ENCODE data around the gene FOXM1. TPM values are rescaled to one million over a fixed set of nuclear protein-coding genes. Genes with fewer than 3 reads are reported as not detected.
A peak's percentile ranks its signal among the peaks of the same experiment; 100 is the strongest.

Gene FOXM1
- total and polyA plus RNA-seq, 2 donors: 3.5 to 12.3 TPM

DNA sequence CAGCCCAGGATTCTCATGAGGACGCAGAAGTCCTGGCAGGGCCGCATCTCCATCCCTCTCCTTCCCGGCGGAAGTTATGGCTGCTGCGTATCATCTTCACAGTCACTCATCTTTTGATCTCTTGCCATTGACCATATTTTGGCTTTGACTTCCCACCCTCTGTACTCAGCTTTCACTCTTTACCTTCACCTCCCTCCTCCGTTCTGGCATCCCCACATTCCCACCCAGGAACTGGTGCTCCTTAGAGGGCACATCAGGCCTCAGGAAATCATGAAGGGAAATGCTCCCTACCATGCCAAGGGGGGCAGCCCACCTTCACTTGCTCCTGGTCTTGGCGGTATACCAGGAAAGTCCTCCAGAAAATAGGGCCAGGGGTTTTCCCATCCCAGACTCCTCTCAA is 21.4 kb downstream of the FOXM1 start:
- Histone ChIP-seq H3K4me3 (ENCODE audit: low read length in 2 of 2) (no peak overlapping the region), H3K27me3 (ENCODE audit: control insufficient read depth in 2 of 2, insufficient read depth in 1 of 2, low read length in 1 of 2) (no peaks in the 10 kb centered on the region), H3K36me3 (ENCODE audit: control insufficient read depth in 2 of 2, insufficient read depth in 2 of 2, low read length in 1 of 2) (peaks cover 32 to 38% of the 10 kb centered on the region in 2 donors), H3K9me3 (ENCODE audit: control insufficient read depth in 2 of 2, insufficient read depth in 1 of 2, low read length in 1 of 2) (no peaks in the 10 kb centered on the region), H3K4me1 (ENCODE audit: control insufficient read depth in 2 of 2, insufficient read depth in 2 of 2, low read length in 2 of 2) (no peaks in the 10 kb centered on the region), H3K27ac (ENCODE audit: low read depth in 1 of 2, low read length in 1 of 2) (no peak overlapping the region)
- WGBS: 94% methylated on average over 7 of the region's 7 CpGs
- no peak for DNase-seq (ENCODE audit: low read depth in 6 of 9, low spot score in 9 of 9)

DNA sequence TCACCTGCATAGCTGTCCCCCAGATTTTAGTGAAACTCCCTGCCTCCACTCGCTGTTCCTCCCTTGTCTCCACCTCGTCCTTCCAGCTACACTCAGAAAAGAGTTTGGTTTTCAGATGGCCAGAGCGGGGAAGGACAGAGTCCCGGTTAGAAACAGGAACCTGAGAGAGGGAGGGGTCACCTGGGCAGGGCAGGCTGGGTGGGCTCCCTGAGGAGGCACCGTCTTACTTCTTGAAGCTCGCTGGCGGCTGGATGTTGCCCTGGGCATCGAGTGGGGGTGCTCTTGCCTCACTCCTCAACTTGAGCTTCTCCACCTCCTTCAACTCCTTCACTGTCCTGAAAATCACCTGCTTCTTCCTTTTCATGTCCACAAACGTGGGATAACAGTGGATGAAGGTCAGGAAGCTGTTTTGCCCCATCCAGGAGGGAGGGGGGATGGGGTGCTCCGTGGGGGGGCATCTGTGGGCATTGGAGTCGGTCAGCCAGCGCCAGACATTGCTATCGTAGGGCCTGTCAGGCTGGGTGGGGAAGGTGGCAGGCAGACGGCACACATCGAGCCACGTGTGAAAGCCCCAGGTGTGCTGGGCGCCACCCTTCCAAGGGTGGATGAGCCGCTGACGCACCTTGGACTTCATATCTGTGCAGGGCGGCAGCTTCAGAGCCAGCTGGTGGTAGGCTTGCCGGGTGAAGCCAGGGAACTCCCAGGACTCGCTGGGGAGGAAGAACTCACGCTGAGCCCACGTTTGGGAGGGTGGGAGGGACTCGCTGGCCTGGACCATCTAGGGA is 22.1 kb downstream of the FOXM1 start:
- H3K27me3 ChIP-seq (ENCODE audit: control insufficient read depth in 2 of 2, insufficient read depth in 1 of 2, low read length in 1 of 2): no peaks in the 10 kb centered on the region
- H3K9me3 ChIP-seq (ENCODE audit: control insufficient read depth in 2 of 2, insufficient read depth in 1 of 2, low read length in 1 of 2): no peaks in the 10 kb centered on the region
- H3K4me1 ChIP-seq (ENCODE audit: control insufficient read depth in 2 of 2, insufficient read depth in 2 of 2, low read length in 2 of 2): no peaks in the 10 kb centered on the region
- H3K36me3 ChIP-seq (ENCODE audit: control insufficient read depth in 2 of 2, insufficient read depth in 2 of 2, low read length in 1 of 2): peaks cover 29 to 33% of the 10 kb centered on the region in 2 donors
- WGBS: 94% methylated on average over 25 of the region's 25 CpGs
- DNase-seq (ENCODE audit: low read depth in 6 of 9, low spot score in 9 of 9): no peak
- H3K4me3 ChIP-seq (ENCODE audit: low read length in 2 of 2): no peak overlapping the region
- H3K27ac ChIP-seq (ENCODE audit: low read depth in 1 of 2, low read length in 1 of 2): no peak overlapping the region

GRCh38 chr12:2853626-2854025 is 23.3 kb downstream of the FOXM1 start:
- WGBS: 47% methylated on average over 11 of the region's 11 CpGs
- no peaks in the 10 kb centered on the region for H3K27me3 ChIP-seq (ENCODE audit: control insufficient read depth in 2 of 2, insufficient read depth in 1 of 2, low read length in 1 of 2)
- H3K4me3 ChIP-seq (ENCODE audit: low read length in 2 of 2): no peak overlapping the region
- H3K4me1 ChIP-seq (ENCODE audit: control insufficient read depth in 2 of 2, insufficient read depth in 2 of 2, low read length in 2 of 2): no peaks in the 10 kb centered on the region
- peak in 5 of 9 donors; percentile 13 to 52 (median 31) for DNase-seq (ENCODE audit: low read depth in 6 of 9, low spot score in 9 of 9)
- H3K9me3 ChIP-seq (ENCODE audit: control insufficient read depth in 2 of 2, insufficient read depth in 1 of 2, low read length in 1 of 2): no peaks in the 10 kb centered on the region
- no peak overlapping the region for H3K27ac ChIP-seq (ENCODE audit: low read depth in 1 of 2, low read length in 1 of 2)
- peaks cover 20 to 23% of the 10 kb centered on the region in 2 donors for H3K36me3 ChIP-seq (ENCODE audit: control insufficient read depth in 2 of 2, insufficient read depth in 2 of 2, low read length in 1 of 2)

- DNase-seq (ENCODE audit: low read depth in 6 of 9, low spot score in 9 of 9): no peak
- H3K36me3 ChIP-seq (ENCODE audit: control insufficient read depth in 2 of 2, insufficient read depth in 2 of 2, low read length in 1 of 2): peaks cover 7 to 16% of the 10 kb centered on the region in 2 donors
- no peaks in the 10 kb centered on the region for H3K9me3 ChIP-seq (ENCODE audit: control insufficient read depth in 2 of 2, insufficient read depth in 1 of 2, low read length in 1 of 2)
- WGBS: 98% methylated on average over 3 of the region's 3 CpGs
- no peaks in the 10 kb centered on the region for H3K27me3 ChIP-seq (ENCODE audit: control insufficient read depth in 2 of 2, insufficient read depth in 1 of 2, low read length in 1 of 2)
- H3K4me3 ChIP-seq (ENCODE audit: low read length in 2 of 2): no peak overlapping the region
- no peaks in the 10 kb centered on the region for H3K4me1 ChIP-seq (ENCODE audit: control insufficient read depth in 2 of 2, insufficient read depth in 2 of 2, low read length in 2 of 2)
- H3K27ac ChIP-seq (ENCODE audit: low read depth in 1 of 2, low read length in 1 of 2): no peak overlapping the region
These were observed 25.0 kb downstream of the FOXM1 start for GRCh38 chr12:2851931-2852330.

DNA sequence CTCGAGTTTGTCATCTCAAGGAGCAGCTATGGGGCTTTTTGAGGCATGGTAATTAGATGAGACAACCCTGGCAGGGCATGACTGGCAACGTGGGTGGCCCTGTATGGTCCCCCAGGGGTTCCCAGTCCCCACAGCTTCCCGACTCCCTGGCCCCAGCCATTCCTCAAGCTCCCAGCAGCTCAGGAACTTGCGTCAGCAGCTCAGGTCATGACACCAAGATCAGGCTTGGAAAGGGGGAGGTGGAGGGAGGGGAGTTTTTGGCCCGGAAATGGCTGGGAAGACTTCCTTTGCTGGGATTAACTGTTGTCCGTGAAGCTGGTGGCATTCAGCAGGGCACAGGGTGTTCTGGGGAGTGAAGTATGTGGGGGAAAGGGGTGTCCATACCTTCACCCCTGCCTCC is 31.7 kb downstream of the FOXM1 start:
- no peak overlapping the region for H3K4me3 ChIP-seq (ENCODE audit: low read length in 2 of 2)
- peaks cover 0 to 9% of the 10 kb centered on the region in 2 donors for H3K4me1 ChIP-seq (ENCODE audit: control insufficient read depth in 2 of 2, insufficient read depth in 2 of 2, low read length in 2 of 2)
- H3K36me3 ChIP-seq (ENCODE audit: control insufficient read depth in 2 of 2, insufficient read depth in 2 of 2, low read length in 1 of 2): peaks cover 11 to 34% of the 10 kb centered on the region in 2 donors
- H3K27ac ChIP-seq (ENCODE audit: low read depth in 1 of 2, low read length in 1 of 2): no peak overlapping the region
- WGBS: 87% methylated on average over 6 of the region's 6 CpGs
- no peaks in the 10 kb centered on the region for H3K9me3 ChIP-seq (ENCODE audit: control insufficient read depth in 2 of 2, insufficient read depth in 1 of 2, low read length in 1 of 2)
- no peaks in the 10 kb centered on the region for H3K27me3 ChIP-seq (ENCODE audit: control insufficient read depth in 2 of 2, insufficient read depth in 1 of 2, low read length in 1 of 2)
- no peak for DNase-seq (ENCODE audit: low read depth in 6 of 9, low spot score in 9 of 9)

GRCh38 chr12:2844786-2845185 is 32.2 kb downstream of the FOXM1 start:
- DNase-seq (ENCODE audit: low read depth in 6 of 9, low spot score in 9 of 9): no peak
- peaks cover 0 to 9% of the 10 kb centered on the region in 2 donors for H3K4me1 ChIP-seq (ENCODE audit: control insufficient read depth in 2 of 2, insufficient read depth in 2 of 2, low read length in 2 of 2)
- H3K4me3 ChIP-seq (ENCODE audit: low read length in 2 of 2): no peak overlapping the region
- H3K27ac ChIP-seq (ENCODE audit: low read depth in 1 of 2, low read length in 1 of 2): no peak overlapping the region
- 95% methylated on average over 9 of the region's 9 CpGs for WGBS
- no peaks in the 10 kb centered on the region for H3K9me3 ChIP-seq (ENCODE audit: control insufficient read depth in 2 of 2, insufficient read depth in 1 of 2, low read length in 1 of 2)
- no peaks in the 10 kb centered on the region for H3K27me3 ChIP-seq (ENCODE audit: control insufficient read depth in 2 of 2, insufficient read depth in 1 of 2, low read length in 1 of 2)
- H3K36me3 ChIP-seq (ENCODE audit: control insufficient read depth in 2 of 2, insufficient read depth in 2 of 2, low read length in 1 of 2): peaks cover 11 to 35% of the 10 kb centered on the region in 2 donors

DNA sequence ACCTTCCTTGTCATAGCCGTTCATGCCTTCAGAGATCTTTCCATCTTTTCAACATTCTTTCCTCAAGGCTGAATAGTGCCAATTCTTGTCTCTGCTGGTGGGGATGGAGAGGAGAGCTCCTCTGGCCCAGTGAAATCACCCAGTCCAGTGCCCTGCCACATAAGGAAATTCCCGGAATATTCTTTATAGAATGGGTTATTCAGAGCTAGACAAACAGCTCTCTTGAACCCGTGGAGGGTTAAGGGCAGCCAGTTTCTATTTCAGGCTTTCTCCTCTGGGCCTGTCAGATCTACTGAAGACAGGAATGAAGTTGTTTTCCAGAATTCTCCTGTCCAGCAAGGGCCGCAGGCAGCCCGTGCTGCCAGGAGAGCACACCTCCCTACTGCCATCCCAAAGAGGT is 34.0 kb downstream of the FOXM1 start:
- no peaks in the 10 kb centered on the region for H3K9me3 ChIP-seq (ENCODE audit: control insufficient read depth in 2 of 2, insufficient read depth in 1 of 2, low read length in 1 of 2)
- peaks cover 0 to 9% of the 10 kb centered on the region in 2 donors for H3K4me1 ChIP-seq (ENCODE audit: control insufficient read depth in 2 of 2, insufficient read depth in 2 of 2, low read length in 2 of 2)
- DNase-seq (ENCODE audit: low read depth in 6 of 9, low spot score in 9 of 9): no peak
- no peaks in the 10 kb centered on the region for H3K27me3 ChIP-seq (ENCODE audit: control insufficient read depth in 2 of 2, insufficient read depth in 1 of 2, low read length in 1 of 2)
- WGBS: 92% methylated on average over 5 of the region's 5 CpGs
- H3K27ac ChIP-seq (ENCODE audit: low read depth in 1 of 2, low read length in 1 of 2): no peak overlapping the region
- H3K4me3 ChIP-seq (ENCODE audit: low read length in 2 of 2): no peak overlapping the region
- H3K36me3 ChIP-seq (ENCODE audit: control insufficient read depth in 2 of 2, insufficient read depth in 2 of 2, low read length in 1 of 2): peaks cover 11 to 40% of the 10 kb centered on the region in 2 donors

DNA sequence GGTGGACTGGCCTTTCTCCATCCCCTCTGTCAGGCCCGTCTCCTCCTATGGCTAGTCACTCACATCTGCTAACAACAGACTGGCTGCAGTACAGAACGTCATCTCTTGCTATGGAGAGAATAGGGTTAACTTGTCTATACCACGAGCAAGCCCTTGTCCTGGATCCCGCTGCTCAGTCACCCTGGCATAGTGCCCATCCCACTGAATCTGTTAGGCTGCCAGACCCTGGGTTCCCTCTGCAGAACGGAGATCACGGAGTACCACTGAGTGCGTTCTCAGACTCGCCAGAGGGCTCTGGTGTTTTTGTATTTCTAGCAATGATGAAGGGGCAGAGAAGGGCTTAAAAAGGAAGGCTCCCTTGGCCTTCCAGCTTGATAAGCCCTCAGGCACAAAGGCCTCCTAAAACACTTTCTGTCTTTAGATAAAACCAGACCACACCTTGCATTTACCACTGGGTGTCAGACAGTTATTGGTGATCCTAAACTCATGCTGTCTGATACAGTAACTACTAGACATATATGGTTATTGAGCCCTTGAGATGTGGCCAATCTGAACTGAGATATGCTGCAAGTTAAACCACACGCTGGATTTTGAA is 35.8 kb downstream of the FOXM1 start:
- Histone ChIP-seq H3K27me3 (ENCODE audit: control insufficient read depth in 2 of 2, insufficient read depth in 1 of 2, low read length in 1 of 2) (no peaks in the 10 kb centered on the region), H3K27ac (ENCODE audit: low read depth in 1 of 2, low read length in 1 of 2) (no peak overlapping the region), H3K4me1 (ENCODE audit: control insufficient read depth in 2 of 2, insufficient read depth in 2 of 2, low read length in 2 of 2) (peaks cover 0 to 7% of the 10 kb centered on the region in 2 donors), H3K36me3 (ENCODE audit: control insufficient read depth in 2 of 2, insufficient read depth in 2 of 2, low read length in 1 of 2) (peaks cover 11 to 47% of the 10 kb centered on the region in 2 donors), H3K9me3 (ENCODE audit: control insufficient read depth in 2 of 2, insufficient read depth in 1 of 2, low read length in 1 of 2) (no peaks in the 10 kb centered on the region), H3K4me3 (ENCODE audit: low read length in 2 of 2) (no peak overlapping the region)
- no peak for DNase-seq (ENCODE audit: low read depth in 6 of 9, low spot score in 9 of 9)
- whole genome bisulfite sequencing: 88% methylated on average over 9 of the region's 9 CpGs

GRCh38 chr12:2836574-2836973 is 40.4 kb downstream of the FOXM1 start:
- 98% methylated on average over 8 of the region's 8 CpGs for WGBS
- H3K36me3 ChIP-seq (ENCODE audit: control insufficient read depth in 2 of 2, insufficient read depth in 2 of 2, low read length in 1 of 2): peaks cover 12 to 31% of the 10 kb centered on the region in 2 donors
- peaks cover 0 to 2% of the 10 kb centered on the region in 2 donors for H3K4me1 ChIP-seq (ENCODE audit: control insufficient read depth in 2 of 2, insufficient read depth in 2 of 2, low read length in 2 of 2)
- no peak overlapping the region for H3K27ac ChIP-seq (ENCODE audit: low read depth in 1 of 2, low read length in 1 of 2)
- DNase-seq (ENCODE audit: low read depth in 6 of 9, low spot score in 9 of 9): no peak
- H3K27me3 ChIP-seq (ENCODE audit: control insufficient read depth in 2 of 2, insufficient read depth in 1 of 2, low read length in 1 of 2): peaks cover 0 to 10% of the 10 kb centered on the region in 2 donors
- no peak overlapping the region for H3K4me3 ChIP-seq (ENCODE audit: low read length in 2 of 2)
- H3K9me3 ChIP-seq (ENCODE audit: control insufficient read depth in 2 of 2, insufficient read depth in 1 of 2, low read length in 1 of 2): no peaks in the 10 kb centered on the region

Data from thymus (tissue), 11 donors.